WTC11 (cell line): ENCODE measurements around the gene NCAPD2. TPM values are rescaled to one million over a fixed set of nuclear protein-coding genes. Genes with fewer than 3 reads are reported as not detected.

ENCODE experiments used
- ATAC-seq: fragments of 200-7000 bp; cut with Tn5 transposase; 2 replicates; pipeline ENCODE4 v1.10.0; 2021; ENCODE audit warnings: mild to moderate bottlenecking, moderate library complexity
- CTCF ChIA-PET: fragments of 300-600 bp; sonication (Branson Sonifier 250); formaldehyde crosslinking; loops from one replicate; lab custom pipeline; 2021; ENCODE audit warnings: antibody characterized with exemption; lab: Charles Lee
- POLR2A ChIA-PET: fragments of 350-600 bp; sonication (Branson Sonifier 250); formaldehyde crosslinking; loops from one replicate; lab custom pipeline; 2021; ENCODE audit warnings: antibody characterized with exemption; lab: Charles Lee
- DNase-seq: peaks from one replicate; pipeline ENCODE4 v3.0.0; 2021; ENCODE audit warnings: low spot score
- H3K27ac Mint-ChIP-seq: 2 replicates; pipeline ENCODE4 v1.8.0; 2021; ENCODE audit warnings: mixed read lengths
- H3K27me3 Mint-ChIP-seq: 2 replicates; pipeline ENCODE4 v1.8.0; 2021; ENCODE audit warnings: low read depth, mild to moderate bottlenecking, moderate library complexity, mixed read lengths
- H3K36me3 Mint-ChIP-seq: 2 replicates; pipeline ENCODE4 v1.8.0; 2021; ENCODE audit warnings: mixed read lengths
- H3K4me1 Mint-ChIP-seq: 2 replicates; pipeline ENCODE4 v1.8.0; 2022; ENCODE audit warnings: mixed read lengths
- H3K4me3 Mint-ChIP-seq: 2 replicates; pipeline ENCODE4 v1.8.0; 2021; ENCODE audit warnings: mild to moderate bottlenecking, moderate library complexity, mixed read lengths
- H3K9me3 Mint-ChIP-seq: 2 replicates; pipeline ENCODE4 v1.8.0; 2021; ENCODE audit warnings: mixed read lengths
- CREM ChIP-seq: sonication (generic); formaldehyde crosslinking; IDR thresholded peaks from 2 replicates; pipeline ENCODE4 v1.8.1; 2022; ENCODE audit warnings: mild to moderate bottlenecking, missing genetic modification reagents, moderate library complexity
- FOXK1 ChIP-seq: sonication (generic); formaldehyde crosslinking; IDR thresholded peaks from 2 replicates; pipeline ENCODE4 v1.8.0; 2022; ENCODE audit warnings: mild to moderate bottlenecking, moderate library complexity, missing genetic modification reagents
- FOXP1 ChIP-seq: sonication (generic); formaldehyde crosslinking; IDR thresholded peaks from 2 replicates; pipeline ENCODE4 v1.8.0; 2022; ENCODE audit warnings: missing genetic modification reagents, mild to moderate bottlenecking, moderate library complexity, borderline replicate concordance
- GABPB1 ChIP-seq: sonication (generic); formaldehyde crosslinking; IDR thresholded peaks from 2 replicates; pipeline ENCODE4 v1.8.1; 2023; ENCODE audit warnings: mild to moderate bottlenecking, missing genetic modification reagents
- GTF2I ChIP-seq: fragments of 250-450 bp; sonication (Bioruptor Pico); conservative IDR thresholded peaks from 2 replicates; pipeline ENCODE4 v1.4.0; 2021; ENCODE audit warnings: mild to moderate bottlenecking
- MXD4 ChIP-seq: fragments of 250-450 bp; sonication (Bioruptor Pico); IDR thresholded peaks from 2 replicates; pipeline ENCODE4 v1.8.0; 2021; ENCODE audit warnings: mild to moderate bottlenecking, moderate library complexity, borderline replicate concordance
- NFATC4 ChIP-seq: fragments of 250-450 bp; sonication (Bioruptor Pico); IDR thresholded peaks from 2 replicates; pipeline ENCODE4 v1.9.0; 2021; ENCODE audit warnings: mild to moderate bottlenecking
- NR1H2 ChIP-seq: sonication (generic); formaldehyde crosslinking; IDR thresholded peaks from 2 replicates; pipeline ENCODE4 v1.9.0; 2021; ENCODE audit warnings: mild to moderate bottlenecking, moderate library complexity, missing genetic modification reagents
- NR3C1 ChIP-seq: sonication (generic); formaldehyde crosslinking; conservative IDR thresholded peaks from 2 replicates; pipeline ENCODE4 v1.8.1; 2023; ENCODE audit warnings: low read depth, mild to moderate bottlenecking, missing genetic modification reagents
- SMAD3 ChIP-seq: sonication (generic); formaldehyde crosslinking; IDR thresholded peaks from 2 replicates; pipeline ENCODE4 v1.8.0; 2022; ENCODE audit warnings: missing genetic modification reagents, mild to moderate bottlenecking, borderline replicate concordance
- SP1 ChIP-seq: sonication (generic); formaldehyde crosslinking; conservative IDR thresholded peaks from 2 replicates; pipeline ENCODE4 v1.8.1; 2022; ENCODE audit warnings: missing genetic modification reagents
- TEAD1 ChIP-seq: sonication (generic); formaldehyde crosslinking; IDR thresholded peaks from 2 replicates; pipeline ENCODE4 v1.8.0; 2022; ENCODE audit warnings: mild to moderate bottlenecking, missing genetic modification reagents
- TEAD4 ChIP-seq: sonication (generic); formaldehyde crosslinking; IDR thresholded peaks from 2 replicates; pipeline ENCODE4 v1.8.0; 2022; ENCODE audit warnings: mild to moderate bottlenecking, missing genetic modification reagents
- TP53 ChIP-seq: sonication (generic); formaldehyde crosslinking; IDR thresholded peaks from 2 replicates; pipeline ENCODE4 v1.8.1; 2023; ENCODE audit warnings: mild to moderate bottlenecking, missing genetic modification reagents
- ZNF423 ChIP-seq: fragments of 250-450 bp; sonication (Bioruptor Pico); IDR thresholded peaks from 2 replicates; pipeline ENCODE4 v2.1.2; 2022; ENCODE audit warnings: mild to moderate bottlenecking, moderate library complexity
- total RNA-seq: library from RNA; stranded (reverse); gene quantifications from 3 replicates; pipeline ENCODE4 v1.2.3, GENCODE V29; 2021
- TF ChIP-seq, protein P1 (sequence below): fragments of 250-450 bp; sonication (Bioruptor Pico); IDR thresholded peaks from 2 replicates; pipeline ENCODE4 v1.9.0; 2021; ENCODE audit warnings: mild to moderate bottlenecking, borderline replicate concordance
- TF ChIP-seq, protein P2 (sequence below): fragments of 250-450 bp; sonication (Bioruptor Pico); IDR thresholded peaks from 2 replicates; pipeline ENCODE4 v2.1.2; 2022; ENCODE audit warnings: mild to moderate bottlenecking, moderate library complexity
- TF ChIP-seq, protein P3 (sequence below): sonication (generic); formaldehyde crosslinking; conservative IDR thresholded peaks from 2 replicates; pipeline ENCODE4 v1.8.1; 2023; ENCODE audit warnings: mild to moderate bottlenecking, low read depth, missing genetic modification reagents, moderate library complexity
- TF ChIP-seq, protein P4 (sequence below): sonication (generic); formaldehyde crosslinking; IDR thresholded peaks from 2 replicates; pipeline ENCODE4 v1.8.0; 2023; ENCODE audit warnings: missing genetic modification reagents, mild to moderate bottlenecking, borderline replicate concordance
- TF ChIP-seq, protein P5 (sequence below): sonication (generic); formaldehyde crosslinking; IDR thresholded peaks from 2 replicates; pipeline ENCODE4 v1.8.1; 2022; ENCODE audit warnings: low read depth, missing genetic modification reagents, borderline replicate concordance
- TF ChIP-seq, protein P6 (sequence below): sonication (generic); formaldehyde crosslinking; IDR thresholded peaks from 2 replicates; pipeline ENCODE4 v1.8.1; 2023; ENCODE audit warnings: mild to moderate bottlenecking, missing genetic modification reagents, moderate library complexity

NCAPD2 gene
- total RNA-seq, 1 experiment from 2014 or later, result 141 TPM

DNA sequence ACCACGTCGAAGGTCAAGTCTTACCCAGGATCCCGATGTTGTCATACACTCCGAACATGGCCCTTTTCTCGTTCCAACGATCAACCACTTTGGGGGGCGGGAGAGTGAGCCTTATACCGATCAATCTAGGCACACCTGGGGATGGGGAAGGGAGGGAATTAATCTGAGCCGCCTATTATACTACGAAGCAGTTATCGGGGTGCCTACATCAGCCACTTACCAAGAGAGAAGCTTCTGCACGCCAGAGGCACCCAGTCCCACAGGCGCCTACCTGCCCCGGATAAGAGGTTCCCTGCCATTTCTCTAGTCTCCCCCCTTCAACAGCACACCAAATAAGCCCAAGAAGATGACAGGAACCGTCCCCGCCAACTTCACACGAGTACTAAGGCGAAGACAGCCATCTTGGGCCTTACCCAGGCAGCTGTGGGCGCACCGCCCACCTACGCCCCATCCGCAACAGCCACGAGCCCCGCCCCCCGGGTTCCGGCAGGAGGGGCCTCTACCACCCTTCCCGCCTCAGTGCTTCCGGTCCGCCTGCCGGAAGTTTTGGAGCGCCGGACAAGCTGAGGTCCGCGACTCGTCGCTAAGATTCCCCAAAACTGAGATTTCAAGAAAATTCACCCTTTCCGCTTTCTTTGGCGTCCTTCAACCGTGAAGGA lies 935 bp upstream of the NCAPD2 start, which contains the start of gene MRPL51:
Gene MRPL51, minus strand, starts transcription at position 425 of the 659 bp plus-strand sequence. Its CDS starts 126 bp downstream, at position 299.
- CTCF ChIA-PET, result interaction anchor here (0.6 to 1.3 kb wide), 11 partner anchors 19 to 379 kb away, joined by 3 to 8 read pairs (median 5); partner anchors contain the start of gene VAMP1
- Mint-ChIP-seq H3K36me3 (peaks cover 38% of the 10 kb centered on the region), H3K4me1 (peaks cover 25% of the 10 kb centered on the region), H3K27me3 (no peaks in the 10 kb centered on the region), H3K4me3 (peak within 1 kb of the TSS; percentile 93), H3K9me3 (no peaks in the 10 kb centered on the region), H3K27ac (peak within 1 kb of the TSS; percentile 97)
- ATAC-seq (peak; percentile 84), DNase-seq (peak; percentile 98)
- POLR2A ChIA-PET, result interaction anchor here (0.6 to 1.4 kb wide), 11 partner anchors 8 to 274 kb away, joined by 3 to 17 read pairs (median 3); partner anchors contain the start of genes GAPDH, TAPBPL, VAMP1 and ZNF384
- TF ChIP-seq, protein P1, sequence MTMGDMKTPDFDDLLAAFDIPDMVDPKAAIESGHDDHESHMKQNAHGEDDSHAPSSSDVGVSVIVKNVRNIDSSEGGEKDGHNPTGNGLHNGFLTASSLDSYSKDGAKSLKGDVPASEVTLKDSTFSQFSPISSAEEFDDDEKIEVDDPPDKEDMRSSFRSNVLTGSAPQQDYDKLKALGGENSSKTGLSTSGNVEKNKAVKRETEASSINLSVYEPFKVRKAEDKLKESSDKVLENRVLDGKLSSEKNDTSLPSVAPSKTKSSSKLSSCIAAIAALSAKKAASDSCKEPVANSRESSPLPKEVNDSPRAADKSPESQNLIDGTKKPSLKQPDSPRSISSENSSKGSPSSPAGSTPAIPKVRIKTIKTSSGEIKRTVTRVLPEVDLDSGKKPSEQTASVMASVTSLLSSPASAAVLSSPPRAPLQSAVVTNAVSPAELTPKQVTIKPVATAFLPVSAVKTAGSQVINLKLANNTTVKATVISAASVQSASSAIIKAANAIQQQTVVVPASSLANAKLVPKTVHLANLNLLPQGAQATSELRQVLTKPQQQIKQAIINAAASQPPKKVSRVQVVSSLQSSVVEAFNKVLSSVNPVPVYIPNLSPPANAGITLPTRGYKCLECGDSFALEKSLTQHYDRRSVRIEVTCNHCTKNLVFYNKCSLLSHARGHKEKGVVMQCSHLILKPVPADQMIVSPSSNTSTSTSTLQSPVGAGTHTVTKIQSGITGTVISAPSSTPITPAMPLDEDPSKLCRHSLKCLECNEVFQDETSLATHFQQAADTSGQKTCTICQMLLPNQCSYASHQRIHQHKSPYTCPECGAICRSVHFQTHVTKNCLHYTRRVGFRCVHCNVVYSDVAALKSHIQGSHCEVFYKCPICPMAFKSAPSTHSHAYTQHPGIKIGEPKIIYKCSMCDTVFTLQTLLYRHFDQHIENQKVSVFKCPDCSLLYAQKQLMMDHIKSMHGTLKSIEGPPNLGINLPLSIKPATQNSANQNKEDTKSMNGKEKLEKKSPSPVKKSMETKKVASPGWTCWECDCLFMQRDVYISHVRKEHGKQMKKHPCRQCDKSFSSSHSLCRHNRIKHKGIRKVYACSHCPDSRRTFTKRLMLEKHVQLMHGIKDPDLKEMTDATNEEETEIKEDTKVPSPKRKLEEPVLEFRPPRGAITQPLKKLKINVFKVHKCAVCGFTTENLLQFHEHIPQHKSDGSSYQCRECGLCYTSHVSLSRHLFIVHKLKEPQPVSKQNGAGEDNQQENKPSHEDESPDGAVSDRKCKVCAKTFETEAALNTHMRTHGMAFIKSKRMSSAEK, result no peak
- TF ChIP-seq, protein P2, sequence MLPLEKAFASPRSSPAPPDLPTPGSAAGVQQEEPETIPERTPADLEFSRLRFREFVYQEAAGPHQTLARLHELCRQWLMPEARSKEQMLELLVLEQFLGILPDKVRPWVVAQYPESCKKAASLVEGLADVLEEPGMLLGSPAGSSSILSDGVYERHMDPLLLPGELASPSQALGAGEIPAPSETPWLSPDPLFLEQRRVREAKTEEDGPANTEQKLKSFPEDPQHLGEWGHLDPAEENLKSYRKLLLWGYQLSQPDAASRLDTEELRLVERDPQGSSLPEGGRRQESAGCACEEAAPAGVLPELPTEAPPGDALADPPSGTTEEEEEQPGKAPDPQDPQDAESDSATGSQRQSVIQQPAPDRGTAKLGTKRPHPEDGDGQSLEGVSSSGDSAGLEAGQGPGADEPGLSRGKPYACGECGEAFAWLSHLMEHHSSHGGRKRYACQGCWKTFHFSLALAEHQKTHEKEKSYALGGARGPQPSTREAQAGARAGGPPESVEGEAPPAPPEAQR, result no peak
- no peak for TF ChIP-seq NFATC4
- 0 out of 2 replicates have a peak, but pooled peaks have one; percentile 28 for TF ChIP-seq TEAD4 (CRISPR knock-in tag)
- TF ChIP-seq, protein P3, sequence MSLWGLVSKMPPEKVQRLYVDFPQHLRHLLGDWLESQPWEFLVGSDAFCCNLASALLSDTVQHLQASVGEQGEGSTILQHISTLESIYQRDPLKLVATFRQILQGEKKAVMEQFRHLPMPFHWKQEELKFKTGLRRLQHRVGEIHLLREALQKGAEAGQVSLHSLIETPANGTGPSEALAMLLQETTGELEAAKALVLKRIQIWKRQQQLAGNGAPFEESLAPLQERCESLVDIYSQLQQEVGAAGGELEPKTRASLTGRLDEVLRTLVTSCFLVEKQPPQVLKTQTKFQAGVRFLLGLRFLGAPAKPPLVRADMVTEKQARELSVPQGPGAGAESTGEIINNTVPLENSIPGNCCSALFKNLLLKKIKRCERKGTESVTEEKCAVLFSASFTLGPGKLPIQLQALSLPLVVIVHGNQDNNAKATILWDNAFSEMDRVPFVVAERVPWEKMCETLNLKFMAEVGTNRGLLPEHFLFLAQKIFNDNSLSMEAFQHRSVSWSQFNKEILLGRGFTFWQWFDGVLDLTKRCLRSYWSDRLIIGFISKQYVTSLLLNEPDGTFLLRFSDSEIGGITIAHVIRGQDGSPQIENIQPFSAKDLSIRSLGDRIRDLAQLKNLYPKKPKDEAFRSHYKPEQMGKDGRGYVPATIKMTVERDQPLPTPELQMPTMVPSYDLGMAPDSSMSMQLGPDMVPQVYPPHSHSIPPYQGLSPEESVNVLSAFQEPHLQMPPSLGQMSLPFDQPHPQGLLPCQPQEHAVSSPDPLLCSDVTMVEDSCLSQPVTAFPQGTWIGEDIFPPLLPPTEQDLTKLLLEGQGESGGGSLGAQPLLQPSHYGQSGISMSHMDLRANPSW, result no peak
- TF ChIP-seq TEAD1 (CRISPR knock-in tag), result 0 out of 2 replicates have a peak, but pooled peaks have one; percentile 63
- TF ChIP-seq, protein P4, sequence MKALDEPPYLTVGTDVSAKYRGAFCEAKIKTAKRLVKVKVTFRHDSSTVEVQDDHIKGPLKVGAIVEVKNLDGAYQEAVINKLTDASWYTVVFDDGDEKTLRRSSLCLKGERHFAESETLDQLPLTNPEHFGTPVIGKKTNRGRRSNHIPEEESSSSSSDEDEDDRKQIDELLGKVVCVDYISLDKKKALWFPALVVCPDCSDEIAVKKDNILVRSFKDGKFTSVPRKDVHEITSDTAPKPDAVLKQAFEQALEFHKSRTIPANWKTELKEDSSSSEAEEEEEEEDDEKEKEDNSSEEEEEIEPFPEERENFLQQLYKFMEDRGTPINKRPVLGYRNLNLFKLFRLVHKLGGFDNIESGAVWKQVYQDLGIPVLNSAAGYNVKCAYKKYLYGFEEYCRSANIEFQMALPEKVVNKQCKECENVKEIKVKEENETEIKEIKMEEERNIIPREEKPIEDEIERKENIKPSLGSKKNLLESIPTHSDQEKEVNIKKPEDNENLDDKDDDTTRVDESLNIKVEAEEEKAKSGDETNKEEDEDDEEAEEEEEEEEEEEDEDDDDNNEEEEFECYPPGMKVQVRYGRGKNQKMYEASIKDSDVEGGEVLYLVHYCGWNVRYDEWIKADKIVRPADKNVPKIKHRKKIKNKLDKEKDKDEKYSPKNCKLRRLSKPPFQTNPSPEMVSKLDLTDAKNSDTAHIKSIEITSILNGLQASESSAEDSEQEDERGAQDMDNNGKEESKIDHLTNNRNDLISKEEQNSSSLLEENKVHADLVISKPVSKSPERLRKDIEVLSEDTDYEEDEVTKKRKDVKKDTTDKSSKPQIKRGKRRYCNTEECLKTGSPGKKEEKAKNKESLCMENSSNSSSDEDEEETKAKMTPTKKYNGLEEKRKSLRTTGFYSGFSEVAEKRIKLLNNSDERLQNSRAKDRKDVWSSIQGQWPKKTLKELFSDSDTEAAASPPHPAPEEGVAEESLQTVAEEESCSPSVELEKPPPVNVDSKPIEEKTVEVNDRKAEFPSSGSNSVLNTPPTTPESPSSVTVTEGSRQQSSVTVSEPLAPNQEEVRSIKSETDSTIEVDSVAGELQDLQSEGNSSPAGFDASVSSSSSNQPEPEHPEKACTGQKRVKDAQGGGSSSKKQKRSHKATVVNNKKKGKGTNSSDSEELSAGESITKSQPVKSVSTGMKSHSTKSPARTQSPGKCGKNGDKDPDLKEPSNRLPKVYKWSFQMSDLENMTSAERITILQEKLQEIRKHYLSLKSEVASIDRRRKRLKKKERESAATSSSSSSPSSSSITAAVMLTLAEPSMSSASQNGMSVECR (CRISPR knock-in tag), result peak; percentile 33; the same call in 1 of the 2 replicates
- TF ChIP-seq SP1 (CRISPR knock-in tag), result peak; percentile 89
- no peak for TF ChIP-seq MXD4 (CRISPR knock-in tag)
- TF ChIP-seq GABPB1 (CRISPR knock-in tag), result peak; percentile 71; the same call in 1 of the 2 replicates
- peak; percentile 32; the same call in 1 of the 2 replicates for TF ChIP-seq FOXP1 (CRISPR knock-in tag)
- TF ChIP-seq, protein P5, sequence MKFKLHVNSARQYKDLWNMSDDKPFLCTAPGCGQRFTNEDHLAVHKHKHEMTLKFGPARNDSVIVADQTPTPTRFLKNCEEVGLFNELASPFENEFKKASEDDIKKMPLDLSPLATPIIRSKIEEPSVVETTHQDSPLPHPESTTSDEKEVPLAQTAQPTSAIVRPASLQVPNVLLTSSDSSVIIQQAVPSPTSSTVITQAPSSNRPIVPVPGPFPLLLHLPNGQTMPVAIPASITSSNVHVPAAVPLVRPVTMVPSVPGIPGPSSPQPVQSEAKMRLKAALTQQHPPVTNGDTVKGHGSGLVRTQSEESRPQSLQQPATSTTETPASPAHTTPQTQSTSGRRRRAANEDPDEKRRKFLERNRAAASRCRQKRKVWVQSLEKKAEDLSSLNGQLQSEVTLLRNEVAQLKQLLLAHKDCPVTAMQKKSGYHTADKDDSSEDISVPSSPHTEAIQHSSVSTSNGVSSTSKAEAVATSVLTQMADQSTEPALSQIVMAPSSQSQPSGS, result no peak
- TF ChIP-seq NR1H2 (CRISPR knock-in tag), result no peak
- TF ChIP-seq CREM (CRISPR knock-in tag), result 0 out of 2 replicates have a peak, but pooled peaks have one; percentile 70
- TF ChIP-seq, protein P6, sequence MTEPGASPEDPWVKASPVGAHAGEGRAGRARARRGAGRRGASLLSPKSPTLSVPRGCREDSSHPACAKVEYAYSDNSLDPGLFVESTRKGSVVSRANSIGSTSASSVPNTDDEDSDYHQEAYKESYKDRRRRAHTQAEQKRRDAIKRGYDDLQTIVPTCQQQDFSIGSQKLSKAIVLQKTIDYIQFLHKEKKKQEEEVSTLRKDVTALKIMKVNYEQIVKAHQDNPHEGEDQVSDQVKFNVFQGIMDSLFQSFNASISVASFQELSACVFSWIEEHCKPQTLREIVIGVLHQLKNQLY (CRISPR knock-in tag), result no peak
- TF ChIP-seq FOXK1 (CRISPR knock-in tag), result peak; percentile 97
- TF ChIP-seq GTF2I (CRISPR knock-in tag), result no peak
- TF ChIP-seq NR3C1 (CRISPR knock-in tag), result no peak
- TF ChIP-seq SMAD3 (CRISPR knock-in tag), result no peak
- no peak for TF ChIP-seq ZNF423 (CRISPR knock-in tag)
- TF ChIP-seq TP53 (CRISPR knock-in tag), result no peak
